Measurements from ENCODE around the gene CDC20B. TPM values are rescaled to one million over a fixed set of nuclear protein-coding genes. Genes with fewer than 3 reads are reported as not detected.

Gene CDC20B
- total and polyA plus RNA-seq, 2 of the 8 experiments (the other 6 are each of a cell fraction or from before 2014, with no cell fraction given) = 0.06 TPM; not detected in 1

- TF ChIP-seq, protein P1, sequence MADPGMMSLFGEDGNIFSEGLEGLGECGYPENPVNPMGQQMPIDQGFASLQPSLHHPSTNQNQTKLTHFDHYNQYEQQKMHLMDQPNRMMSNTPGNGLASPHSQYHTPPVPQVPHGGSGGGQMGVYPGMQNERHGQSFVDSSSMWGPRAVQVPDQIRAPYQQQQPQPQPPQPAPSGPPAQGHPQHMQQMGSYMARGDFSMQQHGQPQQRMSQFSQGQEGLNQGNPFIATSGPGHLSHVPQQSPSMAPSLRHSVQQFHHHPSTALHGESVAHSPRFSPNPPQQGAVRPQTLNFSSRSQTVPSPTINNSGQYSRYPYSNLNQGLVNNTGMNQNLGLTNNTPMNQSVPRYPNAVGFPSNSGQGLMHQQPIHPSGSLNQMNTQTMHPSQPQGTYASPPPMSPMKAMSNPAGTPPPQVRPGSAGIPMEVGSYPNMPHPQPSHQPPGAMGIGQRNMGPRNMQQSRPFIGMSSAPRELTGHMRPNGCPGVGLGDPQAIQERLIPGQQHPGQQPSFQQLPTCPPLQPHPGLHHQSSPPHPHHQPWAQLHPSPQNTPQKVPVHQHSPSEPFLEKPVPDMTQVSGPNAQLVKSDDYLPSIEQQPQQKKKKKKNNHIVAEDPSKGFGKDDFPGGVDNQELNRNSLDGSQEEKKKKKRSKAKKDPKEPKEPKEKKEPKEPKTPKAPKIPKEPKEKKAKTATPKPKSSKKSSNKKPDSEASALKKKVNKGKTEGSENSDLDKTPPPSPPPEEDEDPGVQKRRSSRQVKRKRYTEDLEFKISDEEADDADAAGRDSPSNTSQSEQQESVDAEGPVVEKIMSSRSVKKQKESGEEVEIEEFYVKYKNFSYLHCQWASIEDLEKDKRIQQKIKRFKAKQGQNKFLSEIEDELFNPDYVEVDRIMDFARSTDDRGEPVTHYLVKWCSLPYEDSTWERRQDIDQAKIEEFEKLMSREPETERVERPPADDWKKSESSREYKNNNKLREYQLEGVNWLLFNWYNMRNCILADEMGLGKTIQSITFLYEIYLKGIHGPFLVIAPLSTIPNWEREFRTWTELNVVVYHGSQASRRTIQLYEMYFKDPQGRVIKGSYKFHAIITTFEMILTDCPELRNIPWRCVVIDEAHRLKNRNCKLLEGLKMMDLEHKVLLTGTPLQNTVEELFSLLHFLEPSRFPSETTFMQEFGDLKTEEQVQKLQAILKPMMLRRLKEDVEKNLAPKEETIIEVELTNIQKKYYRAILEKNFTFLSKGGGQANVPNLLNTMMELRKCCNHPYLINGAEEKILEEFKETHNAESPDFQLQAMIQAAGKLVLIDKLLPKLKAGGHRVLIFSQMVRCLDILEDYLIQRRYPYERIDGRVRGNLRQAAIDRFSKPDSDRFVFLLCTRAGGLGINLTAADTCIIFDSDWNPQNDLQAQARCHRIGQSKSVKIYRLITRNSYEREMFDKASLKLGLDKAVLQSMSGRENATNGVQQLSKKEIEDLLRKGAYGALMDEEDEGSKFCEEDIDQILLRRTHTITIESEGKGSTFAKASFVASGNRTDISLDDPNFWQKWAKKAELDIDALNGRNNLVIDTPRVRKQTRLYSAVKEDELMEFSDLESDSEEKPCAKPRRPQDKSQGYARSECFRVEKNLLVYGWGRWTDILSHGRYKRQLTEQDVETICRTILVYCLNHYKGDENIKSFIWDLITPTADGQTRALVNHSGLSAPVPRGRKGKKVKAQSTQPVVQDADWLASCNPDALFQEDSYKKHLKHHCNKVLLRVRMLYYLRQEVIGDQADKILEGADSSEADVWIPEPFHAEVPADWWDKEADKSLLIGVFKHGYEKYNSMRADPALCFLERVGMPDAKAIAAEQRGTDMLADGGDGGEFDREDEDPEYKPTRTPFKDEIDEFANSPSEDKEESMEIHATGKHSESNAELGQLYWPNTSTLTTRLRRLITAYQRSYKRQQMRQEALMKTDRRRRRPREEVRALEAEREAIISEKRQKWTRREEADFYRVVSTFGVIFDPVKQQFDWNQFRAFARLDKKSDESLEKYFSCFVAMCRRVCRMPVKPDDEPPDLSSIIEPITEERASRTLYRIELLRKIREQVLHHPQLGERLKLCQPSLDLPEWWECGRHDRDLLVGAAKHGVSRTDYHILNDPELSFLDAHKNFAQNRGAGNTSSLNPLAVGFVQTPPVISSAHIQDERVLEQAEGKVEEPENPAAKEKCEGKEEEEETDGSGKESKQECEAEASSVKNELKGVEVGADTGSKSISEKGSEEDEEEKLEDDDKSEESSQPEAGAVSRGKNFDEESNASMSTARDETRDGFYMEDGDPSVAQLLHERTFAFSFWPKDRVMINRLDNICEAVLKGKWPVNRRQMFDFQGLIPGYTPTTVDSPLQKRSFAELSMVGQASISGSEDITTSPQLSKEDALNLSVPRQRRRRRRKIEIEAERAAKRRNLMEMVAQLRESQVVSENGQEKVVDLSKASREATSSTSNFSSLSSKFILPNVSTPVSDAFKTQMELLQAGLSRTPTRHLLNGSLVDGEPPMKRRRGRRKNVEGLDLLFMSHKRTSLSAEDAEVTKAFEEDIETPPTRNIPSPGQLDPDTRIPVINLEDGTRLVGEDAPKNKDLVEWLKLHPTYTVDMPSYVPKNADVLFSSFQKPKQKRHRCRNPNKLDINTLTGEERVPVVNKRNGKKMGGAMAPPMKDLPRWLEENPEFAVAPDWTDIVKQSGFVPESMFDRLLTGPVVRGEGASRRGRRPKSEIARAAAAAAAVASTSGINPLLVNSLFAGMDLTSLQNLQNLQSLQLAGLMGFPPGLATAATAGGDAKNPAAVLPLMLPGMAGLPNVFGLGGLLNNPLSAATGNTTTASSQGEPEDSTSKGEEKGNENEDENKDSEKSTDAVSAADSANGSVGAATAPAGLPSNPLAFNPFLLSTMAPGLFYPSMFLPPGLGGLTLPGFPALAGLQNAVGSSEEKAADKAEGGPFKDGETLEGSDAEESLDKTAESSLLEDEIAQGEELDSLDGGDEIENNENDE (IDR thresholded peaks at IDR 0.05; ENCODE audit: insufficient replicate concordance, low read length) = no peak
- no peak for TF ChIP-seq SAP30 (IDR thresholded peaks at IDR 0.05; ENCODE audit: insufficient read depth, insufficient replicate concordance, low read length)
- TF ChIP-seq NANOG (IDR thresholded peaks at IDR 0.05; ENCODE audit: insufficient read depth, low read depth, low read length, poor library complexity, severe bottlenecking) = no peak
- TF ChIP-seq NRF1 (IDR thresholded peaks at IDR 0.05; ENCODE audit: low read depth, low read length) = no peak
- TF ChIP-seq CHD1 (IDR thresholded peaks at IDR 0.05; ENCODE audit: low read depth, low read length) = no peak
- TF ChIP-seq RAD21 (IDR thresholded peaks at IDR 0.05 in 1 of 2, conservative IDR thresholded peaks at IDR 0.05 in 1 of 2; ENCODE audit: low read depth in 2 of 2, low read length in 2 of 2) = no peak
These were observed 76.1 kb downstream of the CDC20B start (continued) for GRCh38 chr5:55096861-55097260.

Data from H1 (cell line).